ENCODE data around the gene USP44.
A peak's percentile ranks its signal among the peaks of the same experiment; 100 is the strongest.
"Not testable (repeated sequence)": the region's sequence is repeated elsewhere in the genome, so short reads cannot be mapped to it uniquely, and the experiment has no call there.

USP44 gene

DNA sequence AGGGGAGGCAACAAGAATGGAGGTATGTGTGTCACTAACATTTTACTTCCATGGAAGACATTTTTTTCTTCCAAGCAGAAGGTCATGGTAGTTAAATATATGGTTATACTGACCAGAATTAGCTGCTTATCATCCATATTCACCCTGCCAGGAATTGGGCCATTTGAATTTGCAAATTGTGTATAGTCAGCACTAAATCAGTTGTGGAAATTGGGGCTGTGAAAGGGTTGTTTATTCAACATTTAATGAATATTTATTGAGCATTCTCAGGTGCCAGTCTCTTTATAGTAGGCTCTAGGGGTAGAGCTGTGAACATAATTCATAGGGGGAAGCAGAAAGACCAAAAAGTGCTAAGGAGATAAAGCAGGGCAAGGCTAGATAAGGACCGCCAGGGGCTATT lies 39.3 kb downstream of the USP44 start:
- DNase-seq (ENCODE audit: low read depth in 2 of 3, low spot score in 2 of 3) = no peak

DNA sequence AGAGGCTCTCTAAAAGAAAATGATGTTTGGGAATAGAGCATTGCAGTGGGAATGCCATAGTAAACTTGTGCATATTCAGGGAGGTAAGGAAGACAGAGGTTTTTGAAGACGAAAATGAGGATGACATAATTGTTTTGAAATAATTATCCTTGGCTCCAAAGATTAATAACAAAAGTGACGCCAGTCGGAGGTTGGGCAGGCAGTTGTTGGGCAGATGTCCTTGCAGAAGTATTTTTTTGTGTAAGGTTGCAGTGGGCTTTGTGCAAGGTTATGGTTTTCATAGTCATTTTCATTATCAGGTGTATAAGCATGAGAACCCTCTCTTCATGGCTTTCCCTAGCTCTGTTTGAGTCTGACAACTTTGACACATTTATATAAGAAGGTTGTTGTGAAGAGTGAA lies 42.0 kb downstream of the USP44 start:
- no peak for DNase-seq (ENCODE audit: low read depth in 2 of 3, low spot score in 2 of 3)

DNA sequence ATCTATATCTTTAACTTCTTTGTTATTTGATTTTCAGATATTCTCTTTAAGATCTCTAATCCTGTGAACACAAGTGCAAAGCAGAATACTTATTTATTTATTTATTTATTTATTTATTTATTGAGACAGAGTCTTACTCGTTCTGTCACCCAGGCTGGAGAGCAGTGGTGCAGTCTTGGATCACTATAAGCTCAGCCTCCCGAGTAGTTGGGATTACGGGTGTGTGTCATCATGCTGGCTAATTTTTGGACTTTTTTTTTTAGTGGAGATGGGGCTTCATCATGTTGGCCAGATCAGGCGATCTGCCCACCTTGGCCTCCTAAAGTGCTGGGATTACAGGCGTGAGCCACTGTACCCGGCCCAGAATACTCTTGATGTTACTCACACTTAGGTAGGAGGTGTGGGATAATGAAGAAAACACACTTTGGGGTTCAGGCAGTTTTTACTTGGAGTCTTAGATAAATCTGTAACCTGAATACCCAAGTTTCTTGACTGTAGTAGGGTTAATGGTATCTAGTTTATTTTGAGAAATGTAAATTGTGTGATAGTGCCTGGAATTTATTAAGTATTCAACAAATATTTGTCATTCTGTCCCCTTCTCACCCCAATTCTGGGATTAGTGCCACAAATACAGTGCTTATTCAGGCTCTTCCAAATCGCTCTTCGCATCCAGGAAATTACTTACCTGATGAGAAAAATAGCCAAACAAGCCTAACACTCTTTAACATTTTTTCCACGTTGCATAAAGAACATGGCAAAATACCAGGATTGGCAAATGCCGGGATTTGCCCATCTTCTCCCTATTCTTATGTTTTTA lies 44.4 kb downstream of the USP44 start:
- no peak for DNase-seq (ENCODE audit: low read depth in 2 of 3, low spot score in 2 of 3)

GRCh38 chr12:95505039-95505438 lies 46.2 kb downstream of the USP44 start:
- DNase-seq (ENCODE audit: low read depth in 2 of 3, low spot score in 2 of 3) = no peak

DNA sequence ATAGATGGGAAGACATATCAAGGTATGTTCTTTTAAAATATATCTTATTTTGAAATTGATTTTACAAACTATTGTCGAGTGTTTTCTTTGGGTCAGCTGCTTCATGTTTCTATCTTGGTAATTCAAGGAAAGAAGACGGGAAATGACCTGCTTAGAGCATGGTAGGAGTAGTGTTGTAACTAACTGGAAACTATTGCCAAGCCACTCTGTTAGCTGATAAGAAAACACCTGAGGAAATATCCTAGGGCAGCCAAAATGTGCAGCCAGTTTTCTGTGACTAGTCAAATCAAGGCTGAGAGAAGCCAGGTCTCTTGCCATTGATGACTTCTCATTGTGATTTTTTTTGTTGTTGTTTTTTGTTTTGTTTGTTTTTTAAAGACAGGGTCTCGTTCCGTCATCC lies 47.1 kb downstream of the USP44 start:
- DNase-seq (ENCODE audit: low read depth in 2 of 3, low spot score in 2 of 3) = no peak

- no peak for DNase-seq (ENCODE audit: low read depth in 2 of 3, low spot score in 2 of 3)
These were observed 51.5 kb downstream of the USP44 start for GRCh38 chr12:95499772-95500171.

DNA sequence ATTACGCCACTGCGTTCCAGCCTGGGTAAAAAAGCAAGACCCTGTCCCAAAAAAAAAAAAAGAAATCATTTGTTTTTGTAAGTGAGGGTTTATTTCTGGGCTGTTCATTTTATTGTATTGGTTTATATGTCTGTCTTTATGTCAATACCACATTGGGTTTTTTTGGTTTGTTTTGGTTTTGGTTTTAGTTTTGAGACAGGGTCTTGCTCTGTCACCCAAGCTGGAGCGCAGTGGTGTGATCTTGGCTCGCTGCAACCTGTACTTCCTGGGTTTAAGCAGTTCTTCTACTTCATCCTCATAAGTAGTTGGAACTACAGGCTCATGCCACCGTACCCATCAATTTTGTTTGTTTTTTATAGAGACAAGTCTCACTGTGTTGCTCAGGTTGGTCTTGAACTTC lies 52.3 kb downstream of the USP44 start:
- DNase-seq (ENCODE audit: low read depth in 2 of 3, low spot score in 2 of 3) = no peak

DNA sequence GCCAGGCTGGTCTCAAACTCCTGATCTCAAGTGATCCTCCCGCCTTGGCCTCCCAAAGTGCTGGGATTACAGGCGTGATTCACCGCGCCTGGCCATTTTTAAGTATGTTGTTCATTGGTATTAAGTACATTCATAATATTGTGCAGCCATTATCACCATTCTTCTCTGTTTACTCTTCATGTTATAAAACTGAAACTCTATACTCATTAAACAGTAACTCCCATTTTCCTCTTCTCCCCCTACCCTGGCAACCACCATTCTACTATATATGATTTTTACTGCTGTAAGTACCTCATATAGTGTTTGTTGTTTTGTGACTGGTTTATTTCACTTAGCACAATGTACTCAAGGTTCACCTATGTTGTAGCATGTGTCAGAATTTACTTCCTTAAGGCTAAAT lies 54.2 kb downstream of the USP44 start:
- no peak for DNase-seq (ENCODE audit: low read depth in 2 of 3, low spot score in 2 of 3)

DNA sequence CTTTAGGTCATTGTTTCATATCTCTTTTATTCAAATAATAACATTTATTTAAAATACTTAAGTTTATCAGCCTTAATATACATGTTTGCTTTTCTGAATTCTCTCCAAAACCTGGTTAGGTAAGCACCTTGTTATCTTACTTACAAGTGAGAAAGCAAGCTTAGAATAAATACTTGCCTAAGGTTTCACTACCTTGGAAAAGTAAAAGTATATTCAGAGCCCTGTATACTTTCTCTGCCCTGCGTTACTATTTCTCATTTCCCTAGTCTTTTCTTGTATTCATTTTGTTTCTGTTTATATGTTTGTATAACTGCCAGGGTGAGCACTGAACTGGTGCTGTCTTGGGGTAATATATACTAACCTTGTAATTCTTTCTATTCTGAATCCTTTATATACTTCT lies 55.8 kb downstream of the USP44 start:
- no peak for DNase-seq (ENCODE audit: low read depth in 2 of 3, low spot score in 2 of 3)

- no peak for DNase-seq (ENCODE audit: low read depth in 2 of 3, low spot score in 2 of 3)
These were observed 56.4 kb downstream of the USP44 start for GRCh38 chr12:95494888-95495287.

GRCh38 chr12:95492462-95492861 lies 58.8 kb downstream of the USP44 start:
- DNase-seq (ENCODE audit: low read depth in 2 of 3, low spot score in 2 of 3) = no peak

- DNase-seq (ENCODE audit: low read depth in 2 of 3, low spot score in 2 of 3) = no peak
These were observed 64.3 kb downstream of the USP44 start for GRCh38 chr12:95487024-95487423.

DNA sequence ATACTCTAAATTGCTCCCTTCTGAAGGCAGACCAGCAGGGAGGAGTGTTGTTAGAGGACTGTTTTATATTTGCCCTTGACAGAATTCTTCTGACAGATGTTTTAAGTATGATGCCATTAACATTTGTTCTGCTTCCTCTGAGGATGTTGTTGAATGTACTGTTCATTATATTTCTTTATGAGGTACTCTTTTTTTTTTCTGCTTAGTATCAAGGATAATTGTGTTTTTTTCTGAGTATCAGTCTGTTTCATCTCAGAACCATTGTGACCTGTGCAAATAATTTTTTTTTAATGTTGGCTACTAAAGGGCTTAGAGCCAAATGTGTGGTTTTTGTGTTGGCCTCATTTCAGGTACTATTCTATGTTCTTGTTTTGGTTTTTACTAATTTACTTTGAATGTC lies 66.8 kb downstream of the USP44 start:
- no peak for DNase-seq (ENCODE audit: low read depth in 2 of 3, low spot score in 2 of 3)

- not testable (repeated sequence) for DNase-seq (ENCODE audit: low read depth in 2 of 3, low spot score in 2 of 3)
These were observed 68.7 kb downstream of the USP44 start for GRCh38 chr12:95482564-95482963.

- DNase-seq (ENCODE audit: low read depth in 2 of 3, low spot score in 2 of 3) = no peak
These were observed 69.4 kb downstream of the USP44 start for GRCh38 chr12:95481888-95482287.

GRCh38 chr12:95481072-95481471 lies 70.2 kb downstream of the USP44 start:
- DNase-seq (ENCODE audit: low read depth in 2 of 3, low spot score in 2 of 3) = no peak

DNA sequence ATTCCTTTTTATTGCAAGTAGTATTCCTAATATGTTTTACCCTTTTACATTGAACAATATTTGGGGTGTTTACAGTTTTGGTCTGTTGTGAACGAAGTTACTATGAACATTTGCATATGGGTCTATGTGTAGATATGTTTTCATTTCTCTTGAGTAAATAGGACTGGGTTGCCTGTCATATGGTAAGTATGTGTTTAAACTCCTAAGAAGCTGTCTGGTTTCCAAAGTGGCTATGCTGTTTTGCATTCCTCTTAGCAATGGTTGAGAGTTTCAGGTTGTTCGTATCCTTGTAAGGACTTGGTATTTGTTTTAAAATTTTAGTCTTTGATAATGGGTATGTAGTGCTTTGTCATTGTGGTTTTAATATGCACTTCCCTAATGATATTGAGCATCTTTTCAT lies 71.0 kb downstream of the USP44 start:
- DNase-seq (ENCODE audit: low read depth in 2 of 3, low spot score in 2 of 3) = no peak

DNA sequence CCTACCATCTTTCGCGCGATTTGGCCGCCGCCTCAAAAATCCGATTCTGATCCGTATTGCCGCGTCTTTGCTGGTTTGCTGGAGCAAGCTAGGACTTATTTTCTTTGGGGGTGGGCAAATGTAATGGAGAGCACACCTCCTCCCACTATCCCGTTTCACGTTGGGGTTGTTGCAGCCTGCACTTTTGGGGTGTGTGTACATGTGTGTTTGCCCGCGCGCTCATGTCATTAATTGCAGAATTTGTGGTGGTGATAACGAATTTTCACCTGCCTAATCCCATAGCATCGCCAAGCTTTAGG lies 76.7 kb downstream of the USP44 start:
- DNase-seq (ENCODE audit: low read depth in 2 of 3, low spot score in 2 of 3) = no peak

- peak; percentile 67 to 87 (median 87) for DNase-seq (ENCODE audit: low read depth in 2 of 3, low spot score in 2 of 3)
These were observed 77.2 kb downstream of the USP44 start, which contains the start of gene METAP2 for GRCh38 chr12:95473884-95474659. METAP2 (plus strand) TSS chr12:95474152; CDS start chr12:95474180, 28 bp downstream.

DNA sequence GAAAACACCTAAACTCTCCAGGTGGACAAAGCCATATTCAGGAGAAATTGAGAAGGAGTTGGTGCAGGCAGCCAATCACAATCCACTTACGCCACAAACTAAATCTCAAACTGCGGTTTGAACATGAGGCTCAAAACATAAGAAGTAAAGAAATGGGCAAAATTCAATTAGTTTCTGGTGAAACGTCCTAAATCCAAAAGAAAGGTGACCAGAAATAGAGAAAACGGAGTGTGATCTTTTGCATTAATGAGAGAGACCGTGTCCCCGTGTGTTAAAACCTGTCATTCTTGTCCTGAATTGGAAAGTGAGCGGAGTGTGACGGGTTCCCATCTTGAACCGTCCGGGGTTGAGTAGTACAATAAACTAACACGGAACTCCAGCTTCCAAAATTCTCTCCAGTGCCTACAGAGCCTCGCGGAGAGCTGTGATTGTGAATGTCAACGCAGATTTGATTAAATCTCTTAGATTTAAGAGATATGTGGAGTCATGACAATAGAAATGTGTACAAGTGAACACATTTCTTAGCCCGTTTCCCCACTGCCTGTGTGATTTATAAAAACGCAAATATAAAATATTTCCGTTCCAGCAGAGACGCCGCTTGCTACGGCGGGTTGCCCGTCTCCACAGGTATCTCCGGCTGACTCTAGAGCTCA lies 77.9 kb downstream of the USP44 start:
- DNase-seq (ENCODE audit: low read depth in 2 of 3, low spot score in 2 of 3) = peak in 2 of 3 experiments; percentile 2 to 11

DNA sequence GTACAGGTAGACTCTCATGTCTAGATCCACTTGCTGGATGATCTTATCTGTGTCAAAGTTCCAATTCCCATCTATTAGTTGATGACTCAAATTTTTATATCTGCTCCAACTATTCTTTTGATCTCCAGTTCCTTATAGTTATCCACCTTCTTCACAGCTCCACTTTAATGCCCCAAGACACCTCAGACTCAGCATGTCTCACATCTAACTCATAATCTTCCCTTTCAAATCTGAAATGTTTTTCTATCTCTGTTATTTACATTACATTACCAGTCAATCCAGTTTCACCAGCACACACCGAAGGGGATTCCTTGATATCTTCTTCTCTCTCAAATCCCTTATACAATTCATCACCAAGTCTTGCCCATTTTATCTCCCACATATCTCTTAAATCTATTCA lies 81.0 kb downstream of the USP44 start:
- DNase-seq (ENCODE audit: low read depth in 2 of 3, low spot score in 2 of 3) = no peak

Measured in activated CD8-positive, alpha-beta memory T cell treated with anti-CD3 and anti-CD28 coated beads for 48 hours (primary cell).